Endothelial cell (in vitro differentiated cells): ENCODE data around the gene PPT1. TPM values are rescaled to one million over a fixed set of nuclear protein-coding genes. Genes with fewer than 3 reads are reported as not detected.

Source experiments
- DNase-seq: peaks from one replicate; pipeline ENCODE4 v3.0.0; 2021; ENCODE audit warnings: low spot score
- H3K27ac Mint-ChIP-seq: one replicate; pipeline ENCODE4 v1.8.0; 2021; ENCODE audit warnings: mixed read lengths, inconsistent platforms; ENCODE audit not compliant: unreplicated experiment
- H3K27me3 Mint-ChIP-seq: one replicate; pipeline ENCODE4 v1.8.0; 2021; ENCODE audit warnings: mild to moderate bottlenecking, moderate library complexity, mixed read lengths, inconsistent platforms; ENCODE audit not compliant: unreplicated experiment
- H3K36me3 Mint-ChIP-seq: one replicate; pipeline ENCODE4 v1.8.0; 2021; ENCODE audit warnings: mild to moderate bottlenecking, low read depth, mixed read lengths, inconsistent platforms; ENCODE audit not compliant: unreplicated experiment
- H3K4me1 Mint-ChIP-seq: one replicate; pipeline ENCODE4 v1.8.0; 2021; ENCODE audit warnings: mild to moderate bottlenecking, mixed read lengths, inconsistent platforms; ENCODE audit not compliant: unreplicated experiment
- H3K4me3 Mint-ChIP-seq: one replicate; pipeline ENCODE4 v1.8.0; 2021; ENCODE audit warnings: mild to moderate bottlenecking, mixed read lengths, inconsistent platforms; ENCODE audit not compliant: unreplicated experiment
- H3K9me3 Mint-ChIP-seq: one replicate; pipeline ENCODE4 v1.8.0; 2021; ENCODE audit warnings: mixed read lengths, inconsistent platforms; ENCODE audit not compliant: unreplicated experiment
- CTCF ChIP-seq: fragments of 200-600 bp; sonication (generic); IDR thresholded peaks from one replicate; pipeline ENCODE4 v1.5.0; 2021; ENCODE audit warnings: antibody characterized with exemption; ENCODE audit not compliant: unreplicated experiment
- total RNA-seq: library from RNA; stranded (reverse); fragmentation: NEBNext Ultra II Directional; extraction: Animal tissue kit (Norgen Biotek cat#: 25700); gene quantifications from one replicate; pipeline ENCODE4 v1.2.1, GENCODE V29; 2021; ENCODE audit not compliant: unreplicated experiment

The PPT1 gene
- total RNA-seq, 1 donor from 2014 or later: 52.7 TPM

GRCh38 chr1:40047276-40047675 lies 49.8 kb downstream of the PPT1 start:
- no peak for DNase-seq
- Mint-ChIP-seq H3K9me3 (no peaks in the 10 kb centered on the region), H3K4me3 (no peak overlapping the region)

GRCh38 chr1:40045766-40046165 lies 51.3 kb downstream of the PPT1 start:
- H3K27me3 Mint-ChIP-seq: peaks cover 6% of the 10 kb centered on the region
- TF ChIP-seq CTCF: no peak
- no peak overlapping the region for H3K27ac Mint-ChIP-seq
- DNase-seq: no peak
- H3K9me3 Mint-ChIP-seq: no peaks in the 10 kb centered on the region
- H3K36me3 Mint-ChIP-seq: peaks cover 12% of the 10 kb centered on the region
- H3K4me3 Mint-ChIP-seq: no peak overlapping the region
- H3K4me1 Mint-ChIP-seq: peaks cover 34% of the 10 kb centered on the region

More at GRCh38 chr1:40047276-40047675, 49.8 kb downstream of the PPT1 start:
- peaks cover 4% of the 10 kb centered on the region for H3K27me3 Mint-ChIP-seq
- H3K27ac Mint-ChIP-seq: no peak overlapping the region
- H3K4me1 Mint-ChIP-seq: peaks cover 23% of the 10 kb centered on the region
- peaks cover 12% of the 10 kb centered on the region for H3K36me3 Mint-ChIP-seq
- no peak for TF ChIP-seq CTCF

- H3K9me3 Mint-ChIP-seq: no peaks in the 10 kb centered on the region
- no peak overlapping the region for H3K4me3 Mint-ChIP-seq
- no peak overlapping the region for H3K27ac Mint-ChIP-seq
- H3K27me3 Mint-ChIP-seq: peaks cover 9% of the 10 kb centered on the region
- no peak for TF ChIP-seq CTCF
- H3K36me3 Mint-ChIP-seq: peaks cover 10% of the 10 kb centered on the region
- peaks cover 32% of the 10 kb centered on the region for H3K4me1 Mint-ChIP-seq
- DNase-seq: no peak
Measured at GRCh38 chr1:40045182-40045581, 51.9 kb downstream of the PPT1 start.

- Mint-ChIP-seq H3K36me3 (peaks cover 13% of the 10 kb centered on the region), H3K4me1 (peaks cover 37% of the 10 kb centered on the region), H3K4me3 (peak overlapping the region; percentile 49), H3K27ac (no peak overlapping the region), H3K27me3 (peaks cover 15% of the 10 kb centered on the region), H3K9me3 (no peaks in the 10 kb centered on the region)
- TF ChIP-seq CTCF: no peak
- no peak for DNase-seq
Measured at GRCh38 chr1:40044110-40044509, 52.9 kb downstream of the PPT1 start.

- Mint-ChIP-seq H3K36me3 (peaks cover 13% of the 10 kb centered on the region), H3K9me3 (no peaks in the 10 kb centered on the region), H3K27ac (peak overlapping the region; percentile 49), H3K27me3 (peaks cover 17% of the 10 kb centered on the region), H3K4me1 (peaks cover 50% of the 10 kb centered on the region), H3K4me3 (peak overlapping the region; percentile 37)
- no peak for DNase-seq
- no peak for TF ChIP-seq CTCF
Measured at GRCh38 chr1:40042341-40042740, 54.7 kb downstream of the PPT1 start.
